Left lung (tissue), 10 donors: ENCODE measurements around the gene GTF3C4. TPM values are rescaled to one million over a fixed set of nuclear protein-coding genes. Genes with fewer than 3 reads are reported as not detected.

Experiments
- ATAC-seq: fragments of 200-7000 bp; cut with Tn5 transposase; one replicate; pipeline ENCODE4 v1.9.1; 2020; ENCODE audit warnings: moderate library complexity
- DNase-seq, 4 donors: peaks; one replicate each; pipeline ENCODE4 v3.0.0-alpha.2; 2013 to 2020
- H3K27ac ChIP-seq, 2 donors: fragments of 200-600 bp; sonication (generic) in 1 of 2; one replicate each; pipeline versions ENCODE4 v1.5.0 to v1.8.0; 2020 to 2021
- H3K27me3 ChIP-seq, 2 donors: fragments of 200-600 bp; sonication (generic) in 1 of 2; one replicate each; pipeline versions ENCODE4 v1.5.0 to v1.8.0; 2020 to 2021
- H3K36me3 ChIP-seq, 2 donors: fragments of 200-600 bp; sonication (generic) in 1 of 2; one replicate each; pipeline versions ENCODE4 v1.5.0 to v1.8.0; 2020 to 2021
- H3K4me1 ChIP-seq, 2 donors: fragments of 200-600 bp; one replicate each; pipeline ENCODE4 v1.8.0; 2021
- H3K4me3 ChIP-seq, 2 donors: fragments of 200-600 bp; sonication (generic) in 1 of 2; one replicate each; pipeline versions ENCODE4 v1.5.0 to v1.8.0; 2020 to 2021; ENCODE audit warnings: mild to moderate bottlenecking in 1 of 2
- H3K9me3 ChIP-seq, 2 donors: fragments of 200-600 bp; sonication (generic) in 1 of 2; one replicate each; pipeline versions ENCODE4 v1.5.0 to v1.8.0; 2020 to 2021
- CTCF ChIP-seq, 2 donors: fragments of 200-600 bp; sonication (generic) in 1 of 2; IDR thresholded peaks; one replicate each; pipeline versions ENCODE4 v1.5.0 to v1.8.0; 2021; ENCODE audit warnings: antibody characterized with exemption in 2 of 2
- intact Hi-C, 2 donors: fragments of 100-400 bp; cut with DNase I; formaldehyde crosslinking; loops; one replicate each; pipeline versions ENCODE4 v1.11.2 to v1.14.2; 2022
- polyA plus RNA-seq, 6 donors: library from polyadenylated mRNA; unstranded; fragments of 120-200 nt; gene quantifications; one replicate each; pipeline ENCODE4 v1.2.1, GENCODE V29; 2013; ENCODE audit not compliant: insufficient read length in 6 of 6
- total RNA-seq, 2 donors: library from RNA; stranded (reverse); fragmentation: NEBNext Ultra II Directional; extraction: Animal tissue kit (Norgen Biotek cat#: 25700); gene quantifications; one replicate each; pipeline ENCODE4 v1.2.1, GENCODE V29; 2021
- donor health status: DM: no; HTN: yes; CAD: no.
- donor health status: DM: no; HTN: no; CAD: no.

GTF3C4 gene
- total and polyA plus RNA-seq, 8 donors, result 13.1 to 25.6 (median 23.8) TPM

DNA sequence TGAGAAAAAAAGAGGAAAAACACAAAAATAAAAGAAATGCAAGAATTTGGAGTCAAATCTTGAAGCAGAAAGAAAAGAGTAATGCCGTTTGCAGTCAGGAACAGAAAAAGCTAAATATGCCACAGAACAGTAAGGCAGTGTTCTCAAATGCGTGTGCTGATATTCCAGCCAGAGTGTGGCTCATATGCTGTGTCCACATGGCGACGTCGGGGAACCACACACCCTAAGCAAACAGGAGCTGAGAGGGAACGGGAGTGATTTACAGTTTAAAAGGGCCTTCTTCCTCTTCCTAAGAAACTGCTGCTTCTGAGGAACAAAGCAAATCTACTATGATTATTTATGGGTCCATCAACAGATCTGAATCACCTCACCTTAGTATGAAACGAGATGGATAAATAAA is 43.2 kb upstream of the GTF3C4 start:
- TF ChIP-seq CTCF (IDR thresholded peaks at IDR 0.05), result no peak
- H3K27ac ChIP-seq, result no peak overlapping the region
- peaks cover 0 to 81% of the 10 kb centered on the region in 2 donors for H3K36me3 ChIP-seq
- DNase-seq (no peak), ATAC-seq (no peak)
- no peaks in the 10 kb centered on the region for H3K4me1 ChIP-seq
- H3K27me3 ChIP-seq, result no peaks in the 10 kb centered on the region
- H3K4me3 ChIP-seq, result no peak overlapping the region
- no peaks in the 10 kb centered on the region for H3K9me3 ChIP-seq
- intact Hi-C loops, result no loop called here

- no peaks in the 10 kb centered on the region for H3K27me3 ChIP-seq
- intact Hi-C loops, result no loop called here
- no peaks in the 10 kb centered on the region for H3K4me1 ChIP-seq
- H3K9me3 ChIP-seq, result no peaks in the 10 kb centered on the region
- H3K4me3 ChIP-seq, result no peak overlapping the region
- DNase-seq, result no peak
- ATAC-seq, result no peak
- peaks cover 0 to 77% of the 10 kb centered on the region in 2 donors for H3K36me3 ChIP-seq
- H3K27ac ChIP-seq, result no peak overlapping the region
- TF ChIP-seq CTCF (IDR thresholded peaks at IDR 0.05), result no peak
These were observed 42.7 kb upstream of the GTF3C4 start for GRCh38 chr9:132627594-132627993.

GRCh38 chr9:132628746-132629145 is 41.5 kb upstream of the GTF3C4 start:
- Histone ChIP-seq H3K36me3 (peaks cover 0 to 66% of the 10 kb centered on the region in 2 donors), H3K27me3 (no peaks in the 10 kb centered on the region), H3K4me1 (no peaks in the 10 kb centered on the region), H3K4me3 (no peak overlapping the region), H3K9me3 (no peaks in the 10 kb centered on the region), H3K27ac (no peak overlapping the region)
- intact Hi-C loops, result no loop called here
- TF ChIP-seq CTCF (IDR thresholded peaks at IDR 0.05), result no peak
- ATAC-seq (no peak), DNase-seq (no peak)

DNA sequence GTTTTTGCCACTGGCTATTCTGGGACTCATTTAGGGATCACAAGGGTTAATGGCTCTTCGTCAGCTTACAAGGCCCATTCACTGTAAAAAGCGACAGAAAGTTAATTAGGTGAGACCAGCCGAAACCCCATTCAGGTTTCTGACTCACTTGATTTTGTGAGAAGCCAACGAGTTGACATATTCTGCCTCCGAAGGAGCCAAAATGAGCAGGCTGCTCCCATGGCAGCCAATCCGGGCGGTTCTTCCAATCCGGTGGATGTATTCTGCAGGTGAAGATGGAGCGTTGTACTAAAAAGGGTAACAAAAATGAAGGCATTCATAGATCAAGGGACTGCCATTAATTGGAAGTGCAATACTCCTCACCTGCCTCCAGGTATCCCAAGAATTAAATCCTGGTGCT is 40.1 kb upstream of the GTF3C4 start:
- Histone ChIP-seq H3K4me3 (no peak overlapping the region), H3K27me3 (no peaks in the 10 kb centered on the region), H3K36me3 (peaks cover 0 to 57% of the 10 kb centered on the region in 2 donors), H3K4me1 (no peaks in the 10 kb centered on the region), H3K9me3 (no peaks in the 10 kb centered on the region), H3K27ac (no peak overlapping the region)
- no peak for DNase-seq
- no peak for TF ChIP-seq CTCF (IDR thresholded peaks at IDR 0.05)
- ATAC-seq, result no peak
- intact Hi-C loops, result no loop called here

- Histone ChIP-seq H3K4me1 (no peaks in the 10 kb centered on the region), H3K27ac (no peak overlapping the region), H3K27me3 (no peaks in the 10 kb centered on the region), H3K4me3 (no peak overlapping the region), H3K36me3 (peaks cover 0 to 55% of the 10 kb centered on the region in 2 donors), H3K9me3 (no peaks in the 10 kb centered on the region)
- TF ChIP-seq CTCF (IDR thresholded peaks at IDR 0.05), result no peak
- intact Hi-C loops, result no loop called here
- DNase-seq, result no peak
- ATAC-seq, result no peak
These were observed 39.5 kb upstream of the GTF3C4 start for GRCh38 chr9:132630811-132631210.
